Vagina (tissue), 2 donors: ENCODE data around the gene HMGXB3. TPM values are rescaled to one million over a fixed set of nuclear protein-coding genes. Genes with fewer than 3 reads are reported as not detected.

ENCODE experiments used
- DNase-seq, 2 donors: peaks; one replicate each; pipeline ENCODE4 v3.0.0-alpha.2; 2017; ENCODE audit errors: extremely low spot score in 2 of 2
- H3K27ac ChIP-seq: fragments of 200-600 bp; sonication (generic); one replicate; pipeline ENCODE4 v1.5.1; 2019
- H3K27me3 ChIP-seq: fragments of 200-600 bp; sonication (generic); one replicate; pipeline ENCODE4 v1.5.1; 2019
- H3K36me3 ChIP-seq, 2 donors: fragments of 200-600 bp; sonication (generic); one replicate each; pipeline ENCODE4 v1.5.1; 2017 to 2019
- H3K4me1 ChIP-seq: fragments of 200-600 bp; sonication (generic); one replicate; pipeline ENCODE4 v1.5.1; 2019
- H3K4me3 ChIP-seq, 2 donors: fragments of 200-600 bp; sonication (generic); 1 replicate in 1 of 2; 2 replicates in 1 of 2; pipeline ENCODE4 v1.5.1; 2016 to 2019
- H3K9me3 ChIP-seq: fragments of 200-600 bp; sonication (generic); one replicate; pipeline ENCODE4 v1.5.1; 2019
- POLR2A ChIP-seq, 2 donors: fragments of 450-650 bp; IDR thresholded peaks; one replicate each; pipeline ENCODE4 v1.6.1; 2017; ENCODE audit warnings: antibody characterized with exemption in 2 of 2, mild to moderate bottlenecking in 2 of 2, moderate library complexity in 2 of 2
- POLR2AphosphoS5 ChIP-seq, 2 donors: sonication (generic); formaldehyde crosslinking; IDR thresholded peaks; one replicate each; pipeline ENCODE4 v1.9.0; 2017; ENCODE audit warnings: antibody characterized with exemption in 2 of 2, mild to moderate bottlenecking in 2 of 2, low read depth in 1 of 2; ENCODE audit not compliant: insufficient read depth in 1 of 2
- intact Hi-C: fragments of 100-400 bp; cut with DNase I; formaldehyde crosslinking; loops from one replicate; pipeline ENCODE4 v1.15.1; 2023
- total RNA-seq: library from RNA; depleted of rRNA; stranded (reverse); fragments of >200 nt; gene quantifications from one replicate; pipeline ENCODE4 v1.2.3, GENCODE V29; 2016
- TF ChIP-seq, protein P1 (sequence below), 3 experiments: fragments of 450-650 bp in 2 of 3; fragments of 200-600 bp in 1 of 3; sonication (generic) in 1 of 3; IDR thresholded peaks; one replicate each; pipeline ENCODE4 v1.5.1; 2017 to 2019; ENCODE audit warnings: antibody characterized with exemption in 3 of 3, mild to moderate bottlenecking in 2 of 3, moderate library complexity in 2 of 3

HMGXB3 gene
- total RNA-seq = 38.3 TPM

- peaks cover 52% of the 10 kb centered on the region for H3K4me1 ChIP-seq
- no peaks in the 10 kb centered on the region for H3K9me3 ChIP-seq
- peaks cover 0 to 8% of the 10 kb centered on the region in 2 donors for H3K36me3 ChIP-seq
- H3K27me3 ChIP-seq = no peaks in the 10 kb centered on the region
- H3K27ac ChIP-seq = peak within 1 kb of the TSS; percentile 87
- intact Hi-C loops = no loop called here
- TF ChIP-seq POLR2A (IDR thresholded peaks at IDR 0.05) (no peak), POLR2AphosphoS5 (IDR thresholded peaks at IDR 0.05; ENCODE audit: insufficient read depth in 1 of 2, low read depth in 1 of 2) (peak; percentile 72 to 93)
- peak within 1 kb of the TSS; percentile 80 to 94 for H3K4me3 ChIP-seq
- peak in 1 of 2 donors; percentile 95 for DNase-seq
Observed at GRCh38 chr5:150000256-150000989, at the start of gene HMGXB3, which contains the start of gene TIGD6. TSS of gene HMGXB3 (plus strand) at chr5:150000739. CDS start at chr5:150004853, 4,114 bp downstream. TSS of gene TIGD6 (minus strand) at chr5:150000654. CDS start at chr5:149996348, 4,306 bp downstream.

DNA sequence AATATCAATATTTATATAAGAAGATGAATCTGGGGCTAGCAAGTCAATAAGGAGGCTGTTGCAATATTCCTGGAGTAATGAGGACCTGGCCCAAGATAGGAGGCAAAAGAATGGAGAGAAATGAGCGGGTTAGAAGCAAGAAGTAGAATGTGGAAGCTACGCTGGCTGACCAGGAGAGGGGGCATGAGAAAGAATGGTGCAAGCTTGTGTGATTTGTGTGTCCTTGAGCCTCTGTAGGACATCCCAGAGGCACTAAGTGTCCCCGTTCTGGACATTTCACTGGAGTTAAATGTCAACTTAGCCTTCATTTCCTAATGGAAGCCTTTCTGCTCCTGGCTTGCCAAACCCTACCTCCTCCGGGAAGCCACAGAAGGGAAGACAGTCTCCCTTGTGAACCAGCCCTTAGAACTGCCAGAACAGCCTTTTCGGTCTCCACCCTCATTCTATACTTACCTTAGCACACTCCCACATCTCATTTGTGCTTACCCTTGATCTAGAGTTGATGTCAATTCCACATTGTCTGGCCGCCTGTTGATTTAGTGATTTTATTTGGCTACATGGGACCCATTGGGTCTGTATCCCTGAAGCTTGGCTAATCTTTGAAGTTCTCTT, 49.3 kb upstream of the HMGXB3 start:
- no peaks in the 10 kb centered on the region for H3K36me3 ChIP-seq
- H3K9me3 ChIP-seq = no peaks in the 10 kb centered on the region
- no peaks in the 10 kb centered on the region for H3K27me3 ChIP-seq
- TF ChIP-seq POLR2AphosphoS5 (IDR thresholded peaks at IDR 0.05; ENCODE audit: insufficient read depth in 1 of 2, low read depth in 1 of 2) = no peak
- no peak for TF ChIP-seq POLR2A (IDR thresholded peaks at IDR 0.05)
- TF ChIP-seq, protein P1, sequence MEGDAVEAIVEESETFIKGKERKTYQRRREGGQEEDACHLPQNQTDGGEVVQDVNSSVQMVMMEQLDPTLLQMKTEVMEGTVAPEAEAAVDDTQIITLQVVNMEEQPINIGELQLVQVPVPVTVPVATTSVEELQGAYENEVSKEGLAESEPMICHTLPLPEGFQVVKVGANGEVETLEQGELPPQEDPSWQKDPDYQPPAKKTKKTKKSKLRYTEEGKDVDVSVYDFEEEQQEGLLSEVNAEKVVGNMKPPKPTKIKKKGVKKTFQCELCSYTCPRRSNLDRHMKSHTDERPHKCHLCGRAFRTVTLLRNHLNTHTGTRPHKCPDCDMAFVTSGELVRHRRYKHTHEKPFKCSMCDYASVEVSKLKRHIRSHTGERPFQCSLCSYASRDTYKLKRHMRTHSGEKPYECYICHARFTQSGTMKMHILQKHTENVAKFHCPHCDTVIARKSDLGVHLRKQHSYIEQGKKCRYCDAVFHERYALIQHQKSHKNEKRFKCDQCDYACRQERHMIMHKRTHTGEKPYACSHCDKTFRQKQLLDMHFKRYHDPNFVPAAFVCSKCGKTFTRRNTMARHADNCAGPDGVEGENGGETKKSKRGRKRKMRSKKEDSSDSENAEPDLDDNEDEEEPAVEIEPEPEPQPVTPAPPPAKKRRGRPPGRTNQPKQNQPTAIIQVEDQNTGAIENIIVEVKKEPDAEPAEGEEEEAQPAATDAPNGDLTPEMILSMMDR (IDR thresholded peaks at IDR 0.05) = no peak
- H3K27ac ChIP-seq = no peak overlapping the region
- H3K4me1 ChIP-seq = no peaks in the 10 kb centered on the region
- DNase-seq = no peak
- intact Hi-C loops = loop anchor here (10.0 kb wide), 1 partner anchor 464 kb away; the partner anchor contains the start of gene CD74
- H3K4me3 ChIP-seq = no peak overlapping the region

DNA sequence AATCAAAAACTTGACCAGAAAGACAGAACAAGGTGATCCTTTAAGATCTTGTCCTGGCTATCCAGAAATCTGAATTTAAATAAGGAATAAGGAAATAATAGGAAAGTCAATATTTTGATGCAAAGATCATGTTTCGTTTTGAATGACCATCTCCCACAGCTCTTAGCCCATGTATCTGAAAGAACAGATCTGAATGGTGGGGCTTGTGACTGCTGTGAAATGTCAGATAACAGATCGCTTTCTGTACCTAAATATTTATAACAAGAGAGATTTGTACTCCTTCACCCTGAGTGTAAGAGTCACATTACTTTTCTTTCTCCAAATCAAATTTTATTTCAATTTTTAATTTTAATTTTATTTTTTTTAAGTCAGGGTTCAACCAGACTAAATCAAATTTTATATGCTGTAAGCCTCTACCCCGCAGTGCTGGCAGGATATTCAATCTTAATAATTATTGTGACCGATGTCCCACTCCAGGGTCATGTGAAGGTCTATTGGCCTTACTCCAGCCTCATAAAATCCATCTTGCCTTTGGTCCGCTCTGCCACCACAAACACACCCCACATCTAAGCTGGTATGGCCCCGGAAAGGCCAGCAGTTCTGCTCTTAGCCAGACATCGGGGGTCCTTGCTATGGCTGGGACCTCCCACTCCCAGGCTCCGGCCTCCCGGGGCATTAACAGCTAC, 47.0 kb upstream of the HMGXB3 start:
- no peaks in the 10 kb centered on the region for H3K27me3 ChIP-seq
- no peak overlapping the region for H3K27ac ChIP-seq
- no peaks in the 10 kb centered on the region for H3K36me3 ChIP-seq
- no peak overlapping the region for H3K4me3 ChIP-seq
- TF ChIP-seq POLR2A (IDR thresholded peaks at IDR 0.05) = no peak
- TF ChIP-seq POLR2AphosphoS5 (IDR thresholded peaks at IDR 0.05; ENCODE audit: insufficient read depth in 1 of 2, low read depth in 1 of 2) = no peak
- TF ChIP-seq, protein P1 (IDR thresholded peaks at IDR 0.05) = no peak
- no peaks in the 10 kb centered on the region for H3K4me1 ChIP-seq
- no peaks in the 10 kb centered on the region for H3K9me3 ChIP-seq
- intact Hi-C loops = loop anchor here (10.0 kb wide), 1 partner anchor 461 kb away; the partner anchor contains the start of gene CD74
- no peak for DNase-seq

DNA sequence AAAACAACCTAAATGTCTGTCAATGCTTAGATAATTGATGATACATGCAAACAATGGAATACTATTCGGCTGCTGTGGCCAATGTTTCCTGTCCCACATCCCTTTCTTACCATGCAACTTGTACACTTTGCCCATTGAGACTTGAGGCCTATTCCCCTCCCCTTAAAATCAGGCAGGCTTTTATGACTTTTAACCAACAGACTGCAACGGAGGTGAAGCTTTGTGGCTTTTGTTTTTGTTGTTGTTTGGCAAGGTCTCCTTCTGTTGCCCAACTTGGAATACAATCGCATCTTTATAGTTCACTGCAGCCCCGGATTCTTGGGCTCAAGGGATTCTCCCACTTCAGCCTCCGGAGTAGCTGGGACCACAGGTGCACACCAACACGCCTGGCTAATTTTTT, 45.7 kb upstream of the HMGXB3 start:
- no peak overlapping the region for H3K27ac ChIP-seq
- H3K27me3 ChIP-seq = no peaks in the 10 kb centered on the region
- no peak for DNase-seq
- peaks cover 7% of the 10 kb centered on the region for H3K4me1 ChIP-seq
- H3K4me3 ChIP-seq = no peak overlapping the region
- H3K36me3 ChIP-seq = no peaks in the 10 kb centered on the region
- H3K9me3 ChIP-seq = no peaks in the 10 kb centered on the region
- intact Hi-C loops = loop anchor here (10.0 kb wide), 1 partner anchor 460 kb away; the partner anchor contains the start of gene CD74
- TF ChIP-seq POLR2A (IDR thresholded peaks at IDR 0.05) = no peak
- no peak for TF ChIP-seq POLR2AphosphoS5 (IDR thresholded peaks at IDR 0.05; ENCODE audit: insufficient read depth in 1 of 2, low read depth in 1 of 2)
- TF ChIP-seq, protein P1 (IDR thresholded peaks at IDR 0.05) = no peak

GRCh38 chr5:149956685-149957084, 43.9 kb upstream of the HMGXB3 start:
- intact Hi-C loops = loop anchor here (10.0 kb wide), 1 partner anchor 458 kb away; the partner anchor contains the start of gene CD74
- H3K27me3 ChIP-seq = no peaks in the 10 kb centered on the region
- DNase-seq = no peak
- TF ChIP-seq, protein P1 (IDR thresholded peaks at IDR 0.05) = no peak
- no peak for TF ChIP-seq POLR2A (IDR thresholded peaks at IDR 0.05)
- TF ChIP-seq POLR2AphosphoS5 (IDR thresholded peaks at IDR 0.05; ENCODE audit: insufficient read depth in 1 of 2, low read depth in 1 of 2) = no peak
- H3K4me1 ChIP-seq = peaks cover 20% of the 10 kb centered on the region
- H3K4me3 ChIP-seq = no peak overlapping the region
- H3K27ac ChIP-seq = no peak overlapping the region
- H3K36me3 ChIP-seq = no peaks in the 10 kb centered on the region
- no peaks in the 10 kb centered on the region for H3K9me3 ChIP-seq
